Astrocyte of the spinal cord (primary cell): Measurements from ENCODE around the gene GALNT7.

Experiments used
- DNase-seq: peaks from one replicate; pipeline ENCODE4 v3.0.0; 2011; ENCODE audit warnings: low read depth, low spot score
- H3K4me3 ChIP-seq: 2 replicates; pipeline ENCODE4 v1.5.1; 2011; ENCODE audit warnings: low read depth, mild to moderate bottlenecking, low read length, moderate library complexity
- CTCF ChIP-seq: IDR thresholded peaks from 2 replicates; pipeline ENCODE4 v1.5.1; 2012; ENCODE audit warnings: low read depth, mild to moderate bottlenecking, low read length, inconsistent platforms
- in situ Hi-C: cut with HindIII; loops from 2 replicates; pipeline ENCODE4 v1.10.0; 2017; ENCODE audit warnings: low sequenced_read_pairs

The GALNT7 gene

DNA sequence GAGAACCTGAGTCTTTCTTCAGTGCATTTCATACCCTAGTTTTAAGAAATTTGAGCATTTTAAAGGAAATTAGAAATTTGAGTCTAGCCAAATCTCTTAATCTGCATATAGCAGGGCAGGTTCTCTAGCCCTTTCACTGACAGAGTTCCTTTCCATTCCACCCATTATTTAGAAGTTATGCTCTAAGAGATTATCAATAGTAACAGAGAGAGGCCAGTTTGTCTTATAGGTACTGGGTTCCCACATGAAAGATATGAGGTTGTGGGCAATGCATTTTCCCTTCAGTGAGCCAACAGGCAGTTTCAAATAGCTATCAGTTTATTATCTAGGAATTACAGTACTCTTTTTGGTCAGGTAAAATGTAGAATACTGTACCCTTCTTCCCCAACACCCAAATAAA lies 7.3 kb upstream of the GALNT7 start:
- H3K4me3 ChIP-seq = no peak overlapping the region
- TF ChIP-seq CTCF = no peak
- no peak for DNase-seq
- in situ Hi-C loops = no loop called here

DNA sequence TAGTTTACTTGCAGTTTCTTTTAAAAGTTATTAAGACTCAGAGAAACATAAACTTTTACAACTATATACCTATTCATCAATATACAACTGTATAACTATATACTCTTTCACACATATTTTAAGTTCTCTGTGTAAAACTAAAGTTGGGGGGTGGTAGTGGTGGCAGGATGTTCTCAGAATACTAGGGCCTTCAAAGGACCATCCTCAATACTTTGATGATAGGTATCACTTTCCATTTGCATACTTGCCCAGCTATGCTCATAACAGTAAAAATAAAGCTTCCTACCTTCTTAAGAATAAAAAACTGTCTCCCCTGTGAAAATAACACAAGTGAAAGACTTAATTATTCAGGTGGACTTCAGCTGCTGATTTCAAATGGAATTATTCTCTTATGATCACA lies 2.9 kb upstream of the GALNT7 start:
- TF ChIP-seq CTCF = no peak
- in situ Hi-C loops = no loop called here
- no peak for DNase-seq
- H3K4me3 ChIP-seq = no peak overlapping the region

- TF ChIP-seq CTCF = no peak
- H3K4me3 ChIP-seq = no peak overlapping the region
- in situ Hi-C loops = no loop called here
- no peak for DNase-seq
These were observed 2.1 kb upstream of the GALNT7 start for GRCh38 chr4:173166491-173166890.

DNA sequence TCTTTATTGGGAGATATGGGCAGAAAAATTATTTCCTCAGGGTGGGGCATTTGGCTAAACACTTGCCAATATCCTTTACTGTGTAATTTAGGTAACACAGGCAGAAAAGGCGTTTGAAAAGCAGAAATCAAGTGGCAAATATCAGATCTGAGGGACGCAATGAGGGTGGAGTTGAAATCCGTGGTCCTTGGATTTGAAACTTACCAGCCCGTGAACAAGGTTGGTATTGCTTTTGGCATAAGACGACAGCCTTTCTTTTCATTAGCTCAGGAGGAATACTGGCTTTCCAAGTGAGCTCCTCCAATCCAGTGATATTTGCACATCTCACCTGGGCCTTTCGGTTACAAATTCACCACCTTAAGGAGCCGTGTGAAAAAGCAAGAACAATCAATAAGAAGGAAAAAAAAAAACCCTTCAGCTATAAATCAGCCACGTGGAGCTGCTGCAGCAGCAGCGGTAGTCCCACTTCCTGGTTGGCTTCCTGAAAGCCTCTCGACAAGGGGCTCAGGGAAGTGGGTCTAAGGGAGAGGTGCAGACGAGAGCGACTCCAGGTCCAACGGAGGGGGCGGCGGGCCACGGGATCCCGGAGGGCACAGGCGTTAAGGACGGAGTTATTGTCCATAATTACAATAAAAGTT lies 734 bp upstream of the GALNT7 start:
- DNase-seq = peak; percentile 43
- in situ Hi-C loops = no loop called here
- H3K4me3 ChIP-seq = peak overlapping the region; percentile 83
- TF ChIP-seq CTCF = no peak

GRCh38 chr4:173169178-173169427 lies 492 bp downstream of the GALNT7 start:
- peak overlapping the region; percentile 83 for H3K4me3 ChIP-seq
- in situ Hi-C loops = no loop called here
- peak; percentile 9 for TF ChIP-seq CTCF
- DNase-seq = no peak

GRCh38 chr4:173169428-173170181 lies 994 bp downstream of the GALNT7 start:
- DNase-seq = peak; percentile 71
- peak overlapping the region; percentile 83 for H3K4me3 ChIP-seq
- in situ Hi-C loops = no loop called here
- TF ChIP-seq CTCF = no peak
